Breast epithelium (tissue), 4 donors: ENCODE measurements around the gene TMEM106A. TPM values are rescaled to one million over a fixed set of nuclear protein-coding genes. Genes with fewer than 3 reads are reported as not detected.
A peak's percentile ranks its signal among the peaks of the same experiment; 100 is the strongest.
"Not testable (repeated sequence)": the region's sequence is repeated elsewhere in the genome, so short reads cannot be mapped to it uniquely, and the experiment has no call there.

Experiments
- DNase-seq, 2 donors: peaks; one replicate each; pipeline ENCODE4 v3.0.0-alpha.2; 2019; ENCODE audit warnings: low spot score in 2 of 2
- H3K27ac ChIP-seq, 2 donors: fragments of 200-600 bp; sonication (generic) in 1 of 2; one replicate each; pipeline ENCODE4 v1.5.1; 2016 to 2019; ENCODE audit warnings: mild to moderate bottlenecking in 1 of 2
- H3K27me3 ChIP-seq, 2 donors: fragments of 200-600 bp; sonication (generic) in 1 of 2; one replicate each; pipeline versions ENCODE4 v1.5.1 to v1.6.0; 2017 to 2019; ENCODE audit warnings: control low read depth in 1 of 2, mild to moderate bottlenecking in 1 of 2
- H3K36me3 ChIP-seq: fragments of 200-600 bp; one replicate; pipeline ENCODE4 v1.5.1; 2019
- H3K4me1 ChIP-seq, 2 donors: fragments of 200-600 bp; sonication (generic); one replicate each; pipeline ENCODE4 v1.5.1; 2016 to 2019; ENCODE audit warnings: control low read depth in 1 of 2
- H3K4me3 ChIP-seq, 3 donors: fragments of 200-600 bp; sonication (generic); 1 replicate in 2 of 3; 2 replicates in 1 of 3; pipeline ENCODE4 v1.5.1; 2016 to 2019; ENCODE audit warnings: mild to moderate bottlenecking in 3 of 3, moderate library complexity in 2 of 3
- H3K9me3 ChIP-seq, 2 donors: fragments of 200-600 bp; sonication (generic) in 1 of 2; one replicate each; pipeline ENCODE4 v1.5.1; 2016 to 2019; ENCODE audit warnings: control low read depth in 1 of 2
- POLR2A ChIP-seq: fragments of 450-650 bp; IDR thresholded peaks from one replicate; pipeline ENCODE4 v1.6.1; 2016; ENCODE audit warnings: antibody characterized with exemption, mild to moderate bottlenecking, moderate library complexity
- POLR2AphosphoS5 ChIP-seq, 3 donors: sonication (generic); formaldehyde crosslinking; IDR thresholded peaks; one replicate each; pipeline ENCODE4 v1.6.1; 2017; ENCODE audit warnings: antibody characterized with exemption in 3 of 3
- intact Hi-C: fragments of 100-400 bp; cut with DNase I; formaldehyde crosslinking; loops from one replicate; pipeline ENCODE4 v1.15.1; 2023; ENCODE audit warnings: low total_unique reads
- total RNA-seq, 3 donors: library from RNA; depleted of rRNA; stranded (reverse); fragments of >200 nt; gene quantifications; one replicate each; pipeline ENCODE4 v1.1.0, GENCODE V29; 2016
- TF ChIP-seq, protein P1 (sequence below), 3 donors: fragments of 450-650 bp; IDR thresholded peaks; one replicate each; pipeline ENCODE4 v1.5.1; 2016 to 2017; ENCODE audit warnings: antibody characterized with exemption in 3 of 3, mild to moderate bottlenecking in 3 of 3, moderate library complexity in 3 of 3

The TMEM106A gene, protein sequence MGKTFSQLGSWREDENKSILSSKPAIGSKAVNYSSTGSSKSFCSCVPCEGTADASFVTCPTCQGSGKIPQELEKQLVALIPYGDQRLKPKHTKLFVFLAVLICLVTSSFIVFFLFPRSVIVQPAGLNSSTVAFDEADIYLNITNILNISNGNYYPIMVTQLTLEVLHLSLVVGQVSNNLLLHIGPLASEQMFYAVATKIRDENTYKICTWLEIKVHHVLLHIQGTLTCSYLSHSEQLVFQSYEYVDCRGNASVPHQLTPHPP
- total RNA-seq, result 1 to 10 TPM; 5.9 to 9.1 (median 7.9) TPM

DNA sequence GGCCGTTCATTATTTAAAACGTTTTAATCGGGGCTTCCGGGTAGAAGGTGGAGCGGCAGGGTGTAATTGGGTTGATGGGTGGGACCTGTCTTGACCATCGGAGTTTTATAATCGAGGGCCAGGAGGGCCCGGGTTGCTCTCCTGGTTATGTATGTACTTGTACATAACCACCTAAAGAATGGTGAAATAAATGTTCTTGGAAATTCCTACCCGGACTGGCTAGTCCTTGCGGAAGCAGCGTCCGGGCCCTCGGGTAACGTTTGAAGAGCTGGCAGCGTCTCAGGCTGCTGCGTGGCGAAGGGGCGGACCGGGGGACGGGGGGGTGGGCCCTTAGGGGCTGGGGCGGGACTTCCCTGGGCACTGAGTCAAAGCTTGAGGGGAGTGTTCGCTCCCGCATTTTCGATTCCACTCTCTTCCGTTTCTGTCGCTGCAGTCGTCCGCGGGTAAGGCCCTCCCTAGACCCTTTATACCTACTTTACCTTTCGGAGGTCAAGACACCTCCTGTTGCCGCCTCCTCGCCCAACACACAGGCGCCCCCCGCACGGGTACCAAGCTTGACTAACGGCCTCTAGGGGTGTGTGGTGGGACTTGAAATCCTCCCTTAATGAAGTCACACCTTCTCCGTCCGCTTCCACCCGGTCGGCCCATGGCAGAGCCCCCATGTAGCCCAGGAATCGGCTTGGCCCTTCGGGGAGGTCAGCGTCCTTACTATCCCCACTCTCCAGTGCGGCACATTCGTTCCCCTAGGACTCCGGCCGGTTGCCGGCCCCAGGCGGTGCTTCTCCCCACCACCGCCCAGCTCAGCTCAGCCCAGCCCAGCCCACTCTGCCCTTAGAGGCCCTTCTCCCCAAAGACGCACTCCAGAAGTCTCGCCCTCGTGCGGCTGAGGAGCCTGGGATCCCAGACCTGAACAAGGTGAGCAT lies at the start of gene TMEM106A:
TSS of gene TMEM106A (plus strand) at position 396 of the 923 bp plus-strand sequence. CDS start 1,167 bp downstream, outside the sequence.
- peak; percentile 66 to 82 for DNase-seq
- no peaks in the 10 kb centered on the region for H3K9me3 ChIP-seq
- H3K27ac ChIP-seq, result peak within 1 kb of the TSS; percentile 84 to 90
- peaks cover 0 to 7% of the 10 kb centered on the region in 2 donors for H3K4me1 ChIP-seq
- H3K4me3 ChIP-seq, result peak within 1 kb of the TSS; percentile 62 to 84 (median 66)
- intact Hi-C loops, result no loop called here
- no peaks in the 10 kb centered on the region for H3K36me3 ChIP-seq
- no peaks in the 10 kb centered on the region for H3K27me3 ChIP-seq
- TF ChIP-seq, protein P1, sequence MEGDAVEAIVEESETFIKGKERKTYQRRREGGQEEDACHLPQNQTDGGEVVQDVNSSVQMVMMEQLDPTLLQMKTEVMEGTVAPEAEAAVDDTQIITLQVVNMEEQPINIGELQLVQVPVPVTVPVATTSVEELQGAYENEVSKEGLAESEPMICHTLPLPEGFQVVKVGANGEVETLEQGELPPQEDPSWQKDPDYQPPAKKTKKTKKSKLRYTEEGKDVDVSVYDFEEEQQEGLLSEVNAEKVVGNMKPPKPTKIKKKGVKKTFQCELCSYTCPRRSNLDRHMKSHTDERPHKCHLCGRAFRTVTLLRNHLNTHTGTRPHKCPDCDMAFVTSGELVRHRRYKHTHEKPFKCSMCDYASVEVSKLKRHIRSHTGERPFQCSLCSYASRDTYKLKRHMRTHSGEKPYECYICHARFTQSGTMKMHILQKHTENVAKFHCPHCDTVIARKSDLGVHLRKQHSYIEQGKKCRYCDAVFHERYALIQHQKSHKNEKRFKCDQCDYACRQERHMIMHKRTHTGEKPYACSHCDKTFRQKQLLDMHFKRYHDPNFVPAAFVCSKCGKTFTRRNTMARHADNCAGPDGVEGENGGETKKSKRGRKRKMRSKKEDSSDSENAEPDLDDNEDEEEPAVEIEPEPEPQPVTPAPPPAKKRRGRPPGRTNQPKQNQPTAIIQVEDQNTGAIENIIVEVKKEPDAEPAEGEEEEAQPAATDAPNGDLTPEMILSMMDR (IDR thresholded peaks at IDR 0.05), result peak in 2 of 3 donors; percentile 20 to 33
- peak in 2 of 3 donors; percentile 28 to 36 for TF ChIP-seq POLR2AphosphoS5 (IDR thresholded peaks at IDR 0.05)
- TF ChIP-seq POLR2A, result no peak

DNA sequence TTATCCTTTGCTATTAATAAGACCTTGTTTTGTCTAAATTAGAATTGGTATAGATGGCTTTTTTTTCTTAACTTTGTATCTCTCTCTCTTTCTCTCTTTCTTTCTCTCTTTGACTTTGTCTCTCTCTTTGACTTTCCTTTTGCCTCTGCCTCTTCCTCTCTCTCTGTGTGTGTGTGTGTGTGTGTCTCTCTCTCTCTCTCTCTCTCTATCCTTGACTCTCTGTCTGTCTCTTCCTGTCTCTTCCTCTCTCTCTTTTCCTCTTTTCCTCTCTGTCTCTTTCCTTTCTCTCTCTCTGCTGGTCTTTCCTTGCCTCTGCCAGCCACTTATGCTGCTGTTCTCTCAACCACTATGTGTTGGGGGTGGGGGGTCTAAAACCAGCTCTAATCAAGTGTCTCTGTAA lies 45.7 kb upstream of the TMEM106A start:
- H3K9me3 ChIP-seq, H3K27me3 ChIP-seq, DNase-seq, intact Hi-C loops, H3K27ac ChIP-seq, H3K36me3 ChIP-seq, H3K4me3 ChIP-seq, H3K4me1 ChIP-seq: not testable (repeated sequence)

DNA sequence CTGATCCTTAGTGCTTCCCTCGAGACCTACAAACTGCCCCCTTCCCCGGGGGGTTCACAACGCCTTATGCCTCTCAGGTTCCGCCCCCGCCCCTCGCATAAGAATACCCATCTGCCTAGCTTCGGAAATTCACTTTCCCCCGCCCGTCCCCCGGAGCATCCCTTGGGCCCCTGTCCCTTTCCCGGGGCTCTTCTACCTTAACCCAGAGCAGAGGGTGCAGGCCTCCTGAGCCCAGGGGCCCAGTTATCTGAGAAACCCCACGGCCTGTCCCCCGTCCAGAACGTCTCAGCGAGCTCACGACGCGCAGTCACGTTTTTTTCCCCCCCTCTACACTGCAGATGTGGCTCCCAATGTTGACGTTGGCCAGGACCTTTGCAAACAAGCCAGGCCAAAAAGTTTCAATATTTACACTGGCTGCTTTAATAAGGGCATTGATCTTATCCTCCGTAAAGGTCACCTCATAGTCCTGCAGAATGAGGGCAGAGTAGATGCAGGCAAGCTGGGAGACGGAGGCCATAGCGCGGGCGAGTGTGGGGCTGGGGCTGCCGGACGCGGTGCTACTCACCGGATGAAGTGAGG lies 42.0 kb upstream of the TMEM106A start:
- Histone ChIP-seq H3K36me3 (no peaks in the 10 kb centered on the region), H3K9me3 (no peaks in the 10 kb centered on the region), H3K4me1 (peaks cover 7 to 15% of the 10 kb centered on the region in 2 donors), H3K27ac (peak overlapping the region; percentile 95 to 99), H3K4me3 (peak overlapping the region; percentile 63 to 73 (median 65)), H3K27me3 (no peaks in the 10 kb centered on the region)
- peak; percentile 24 to 54 for DNase-seq
- TF ChIP-seq POLR2AphosphoS5 (IDR thresholded peaks at IDR 0.05), result no peak
- TF ChIP-seq, protein P1 (IDR thresholded peaks at IDR 0.05), result no peak
- no peak for TF ChIP-seq POLR2A
- intact Hi-C loops, result no loop called here

DNA sequence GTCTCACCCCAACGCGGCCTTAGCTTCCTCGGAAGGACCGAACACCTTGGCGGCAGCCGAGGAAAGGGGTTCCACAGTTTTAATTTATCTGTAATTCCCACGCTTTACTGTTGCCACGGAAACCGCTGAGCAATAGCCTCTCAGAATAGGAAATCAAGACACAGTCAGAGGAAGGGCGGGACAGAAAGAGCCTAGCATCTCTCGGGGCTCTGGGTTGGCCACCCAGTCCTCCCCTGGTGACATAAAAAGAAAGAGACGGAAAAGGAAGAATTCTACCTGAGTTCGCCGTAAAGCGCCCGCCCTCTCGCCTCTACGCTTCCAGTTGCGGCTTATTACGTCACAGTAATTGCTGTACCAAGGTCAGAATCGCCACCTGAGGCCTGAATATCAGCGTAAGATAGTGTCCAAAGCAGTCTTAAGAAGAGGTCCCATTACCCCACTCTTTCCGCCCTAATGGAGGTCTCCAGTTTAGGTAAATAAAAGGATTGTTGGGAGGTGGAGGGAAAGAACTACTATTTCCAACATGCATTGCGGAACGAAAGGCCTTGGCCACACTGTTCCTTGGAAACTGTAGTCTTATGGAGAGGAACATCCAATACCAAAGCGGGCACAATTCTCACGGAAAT lies 41.4 kb upstream of the TMEM106A start:
- TF ChIP-seq POLR2AphosphoS5 (IDR thresholded peaks at IDR 0.05) (peak; percentile 10 to 93 (median 65)), POLR2A (peak; percentile 61)
- TF ChIP-seq, protein P1 (IDR thresholded peaks at IDR 0.05), result peak in 1 of 3 donors; percentile 7
- H3K9me3 ChIP-seq, result no peaks in the 10 kb centered on the region
- H3K4me1 ChIP-seq, result peaks cover 7 to 15% of the 10 kb centered on the region in 2 donors
- H3K36me3 ChIP-seq, result no peaks in the 10 kb centered on the region
- DNase-seq, result peak; percentile 88 to 96
- no peaks in the 10 kb centered on the region for H3K27me3 ChIP-seq
- peak overlapping the region; percentile 95 to 99 for H3K27ac ChIP-seq
- peak overlapping the region; percentile 63 to 73 (median 65) for H3K4me3 ChIP-seq
- intact Hi-C loops, result no loop called here
